Posterior vena cava (tissue), 2 donors: Measurements from ENCODE around the gene TAF11L5. TPM values are rescaled to one million over a fixed set of nuclear protein-coding genes. Genes with fewer than 3 reads are reported as not detected.

Source experiments
- total RNA-seq, 2 donors: library from RNA; stranded (reverse); fragmentation: NEBNext Ultra II Directional; extraction: Animal tissue kit (Norgen Biotek cat#: 25700); gene quantifications; one replicate each; pipeline ENCODE4 v1.2.1, GENCODE V29; 2021
- donor health status: DM: yes; HTN: yes; CAD: no.
- donor health status: DM: yes; HTN: yes; CAD: no.

TAF11L5 gene
- total RNA-seq, 2 donors from 2014 or later: not detected

Other genes with a start within 250 kb of the TAF11L5 start
- gene TAF11L2, start 27.0 kb upstream of the TAF11L5 start, total RNA-seq: not detected
- gene TAF11L3, start 6.9 kb upstream of the TAF11L5 start, total RNA-seq: not detected
- gene TAF11L4, start 3.4 kb upstream of the TAF11L5 start, total RNA-seq: not detected
- not detected for gene TAF11L6, start 3.4 kb downstream of the TAF11L5 start, total RNA-seq
- not detected for gene TAF11L7, start 60.5 kb downstream of the TAF11L5 start, total RNA-seq
- gene TAF11L8, start 65.7 kb downstream of the TAF11L5 start, total RNA-seq: not detected
- gene TAF11L9, start 69.2 kb downstream of the TAF11L5 start, total RNA-seq: not detected
- not detected for gene TAF11L10, start 72.6 kb downstream of the TAF11L5 start, total RNA-seq
- not detected for gene TAF11L11, start 78.9 kb downstream of the TAF11L5 start, total RNA-seq
- gene TAF11L12, start 85.2 kb downstream of the TAF11L5 start, total RNA-seq: not detected
- gene TAF11L13, start 106.9 kb downstream of the TAF11L5 start, total RNA-seq: not detected
- gene TAF11L14, start 109.2 kb downstream of the TAF11L5 start, total RNA-seq: not detected